ENCODE results near the gene HEG1. TPM values are rescaled to one million over a fixed set of nuclear protein-coding genes. Genes with fewer than 3 reads are reported as not detected.

The HEG1 gene
- total and polyA plus RNA-seq, 2 of the 13 experiments (the other 11 are each of a cell fraction or from before 2014, with no cell fraction given): 10.7 to 18.2 TPM

- H3K27ac ChIP-seq (ENCODE audit: extremely low read length, insufficient read depth, low read length): no peak overlapping the region
- H3K27me3 ChIP-seq (ENCODE audit: control insufficient read depth in 1 of 2, insufficient read depth in 2 of 2, low read length in 2 of 2): no peaks in the 10 kb centered on the region
- POLR2A ChIA-PET: no interaction called here
- H3K4me2 ChIP-seq (ENCODE audit: low read depth, low read length): no peak overlapping the region
- intact Hi-C loops (cut with micrococcal nuclease; ENCODE audit: unreplicated experiment) (no loop called here), in situ Hi-C loops (cut with HindIII; ENCODE audit: extremely low pct_ligation_motif_present, low pct_unique_long_range_greater_than_20kb) (no loop called here)
- ATAC-seq (no peak), FAIRE-seq (no peak), DNase-seq (ENCODE audit: low spot score) (no peak)
- no peaks in the 10 kb centered on the region for H4K20me1 ChIP-seq (ENCODE audit: insufficient read depth, low read length)
- WGBS (ENCODE audit: low lambda C conversion rate): 0% methylated on average over 1 of the region's 1 CpG
- H3K4me3 ChIP-seq (replicated peaks in 1 of 3; ENCODE audit: insufficient read depth in 1 of 3, low read depth in 2 of 3, low read length in 3 of 3): no peak overlapping the region
- no peaks in the 10 kb centered on the region for H3K4me1 ChIP-seq (ENCODE audit: insufficient read depth, low read length)
- no peak overlapping the region for H2AFZ ChIP-seq (ENCODE audit: low read length)
- no peaks in the 10 kb centered on the region for H3K36me3 ChIP-seq (replicated peaks in 1 of 2; ENCODE audit: control insufficient read depth in 1 of 2, insufficient read depth in 2 of 2, low read length in 2 of 2)
- TF ChIP-seq HOXA7 (CRISPR knock-in tag; IDR thresholded peaks at IDR 0.05): no peak
- no peak for TF ChIP-seq ARNT2 (CRISPR knock-in tag; IDR thresholded peaks at IDR 0.05; ENCODE audit: low read depth)
- TF ChIP-seq, protein P1, sequence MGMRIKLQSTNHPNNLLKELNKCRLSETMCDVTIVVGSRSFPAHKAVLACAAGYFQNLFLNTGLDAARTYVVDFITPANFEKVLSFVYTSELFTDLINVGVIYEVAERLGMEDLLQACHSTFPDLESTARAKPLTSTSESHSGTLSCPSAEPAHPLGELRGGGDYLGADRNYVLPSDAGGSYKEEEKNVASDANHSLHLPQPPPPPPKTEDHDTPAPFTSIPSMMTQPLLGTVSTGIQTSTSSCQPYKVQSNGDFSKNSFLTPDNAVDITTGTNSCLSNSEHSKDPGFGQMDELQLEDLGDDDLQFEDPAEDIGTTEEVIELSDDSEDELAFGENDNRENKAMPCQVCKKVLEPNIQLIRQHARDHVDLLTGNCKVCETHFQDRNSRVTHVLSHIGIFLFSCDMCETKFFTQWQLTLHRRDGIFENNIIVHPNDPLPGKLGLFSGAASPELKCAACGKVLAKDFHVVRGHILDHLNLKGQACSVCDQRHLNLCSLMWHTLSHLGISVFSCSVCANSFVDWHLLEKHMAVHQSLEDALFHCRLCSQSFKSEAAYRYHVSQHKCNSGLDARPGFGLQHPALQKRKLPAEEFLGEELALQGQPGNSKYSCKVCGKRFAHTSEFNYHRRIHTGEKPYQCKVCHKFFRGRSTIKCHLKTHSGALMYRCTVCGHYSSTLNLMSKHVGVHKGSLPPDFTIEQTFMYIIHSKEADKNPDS (CRISPR knock-in tag; IDR thresholded peaks at IDR 0.05): no peak
- no peak for TF ChIP-seq RERE (CRISPR knock-in tag; IDR thresholded peaks at IDR 0.05; ENCODE audit: low read depth)
- TF ChIP-seq ZNF691 (CRISPR knock-in tag; IDR thresholded peaks at IDR 0.05; ENCODE audit: borderline replicate concordance, low read depth): no peak
- TF ChIP-seq SMAD3 (CRISPR knock-in tag; IDR thresholded peaks at IDR 0.05): no peak
- no peak for TF ChIP-seq EEA1 (CRISPR knock-in tag; IDR thresholded peaks at IDR 0.05; ENCODE audit: borderline replicate concordance)
- TF ChIP-seq TBL1XR1 (IDR thresholded peaks at IDR 0.05; ENCODE audit: borderline replicate concordance, low read length, partially characterized antibody): no peak
- TF ChIP-seq AKAP8 (CRISPR knock-in tag; IDR thresholded peaks at IDR 0.05): no peak
- H3K9me3 ChIP-seq (ENCODE audit: low read length): no peaks in the 10 kb centered on the region
- no peaks in the 10 kb centered on the region for H3K79me2 ChIP-seq (ENCODE audit: insufficient read depth, low read length)
- CTCF ChIA-PET (ENCODE audit: low intra/inter-chr PET ratio, low total read pairs): no interaction called here
- H3K9ac ChIP-seq (ENCODE audit: insufficient read depth, low read depth, low read length): no peak overlapping the region
- BruUV-seq (replicated peaks): no TSS peak
These were observed 47.6 kb upstream of the HEG1 start for GRCh38 chr3:125103406-125103805.

All from HepG2 (cell line).